OCI-LY1 (cell line): ENCODE results near the gene FBLN2.

Experiments
- H2AFZ ChIP-seq: fragments of 200-600 bp; sonication (generic), shearing (Covaris generic); 2 replicates; pipeline ENCODE4 v1.6.0; 2014; ENCODE audit warnings: antibody characterized with exemption, mild to moderate bottlenecking, low read length
- H3F3A ChIP-seq: fragments of 200-600 bp; sonication (generic), shearing (Covaris generic); 2 replicates; pipeline ENCODE4 v1.6.0; 2014; ENCODE audit warnings: mild to moderate bottlenecking, antibody characterized with exemption, low read length, moderate library complexity; ENCODE audit not compliant: insufficient read depth
- H3K27ac ChIP-seq: fragments of 200-600 bp; sonication (generic); 2 replicates; pipeline ENCODE4 v1.5.1; 2014; ENCODE audit warnings: low read length, mixed run types, mild to moderate bottlenecking, low read depth; ENCODE audit not compliant: poor library complexity, severe bottlenecking
- H3K27me3 ChIP-seq: fragments of 200-600 bp; sonication (generic); 2 replicates; pipeline ENCODE4 v1.6.0; 2014; ENCODE audit warnings: antibody characterized with exemption, mild to moderate bottlenecking, low read length, moderate library complexity; ENCODE audit not compliant: insufficient read depth
- H3K36me3 ChIP-seq: fragments of 200-600 bp; sonication (generic); 2 replicates; pipeline ENCODE4 v1.6.1; 2014; ENCODE audit warnings: mild to moderate bottlenecking, antibody characterized with exemption, low read length, moderate library complexity, mixed read lengths; ENCODE audit not compliant: insufficient read depth
- H3K4me1 ChIP-seq: fragments of 200-600 bp; sonication (generic); 2 replicates; pipeline ENCODE4 v1.5.1; 2014; ENCODE audit warnings: mild to moderate bottlenecking, low read length, moderate library complexity; ENCODE audit not compliant: insufficient read depth, severe bottlenecking
- H3K4me2 ChIP-seq: fragments of 200-600 bp; sonication (generic), shearing (Covaris generic); 2 replicates; pipeline ENCODE4 v1.6.1; 2014; ENCODE audit warnings: low read length
- H3K4me3 ChIP-seq: fragments of 200-600 bp; sonication (generic); 2 replicates; pipeline ENCODE4 v1.5.1; 2014; ENCODE audit warnings: low read length, low read depth, mild to moderate bottlenecking, mixed read lengths; ENCODE audit not compliant: poor library complexity, severe bottlenecking
- H3K79me2 ChIP-seq: fragments of 200-600 bp; shearing (Covaris generic); 2 replicates; pipeline ENCODE4 v1.6.1; 2016; ENCODE audit warnings: mixed run types, low read length, mixed read lengths; ENCODE audit not compliant: insufficient read depth
- H3K9ac ChIP-seq: fragments of 200-600 bp; sonication (generic), shearing (Covaris generic); 2 replicates; pipeline ENCODE4 v1.6.1; 2014; ENCODE audit warnings: mild to moderate bottlenecking, low read length, mixed read lengths
- H3K9me2 ChIP-seq: fragments of 200-600 bp; sonication (generic), shearing (Covaris generic); 2 replicates; pipeline ENCODE4 v1.6.1; 2014; ENCODE audit warnings: low read depth, mild to moderate bottlenecking, low read length, mixed read lengths
- H3K9me3 ChIP-seq: fragments of 200-600 bp; shearing (Covaris generic); 2 replicates; pipeline ENCODE4 v1.6.1; 2014; ENCODE audit warnings: low read length, mixed read lengths
- H4K20me1 ChIP-seq: fragments of 200-600 bp; sonication (generic), shearing (Covaris generic); 2 replicates; pipeline ENCODE4 v1.6.0; 2016; ENCODE audit warnings: mild to moderate bottlenecking, low read length; ENCODE audit not compliant: insufficient read depth
- CTCF ChIP-seq: fragments of 200-600 bp; sonication (generic), shearing (Covaris generic); IDR thresholded peaks from 2 replicates; pipeline ENCODE4 v1.5.1; 2017; ENCODE audit warnings: mild to moderate bottlenecking, antibody characterized with exemption, low read length, moderate library complexity, mixed read lengths
- EZH2 ChIP-seq: fragments of 200-600 bp; sonication (generic), shearing (Covaris generic); IDR thresholded peaks from 2 replicates; pipeline ENCODE4 v1.8.0; 2017; ENCODE audit warnings: borderline replicate concordance, mixed run types, mild to moderate bottlenecking, antibody characterized with exemption, low read length, moderate library complexity, mixed read lengths

FBLN2 gene

GRCh38 chr3:13669457-13669856 is 120.5 kb downstream of the FBLN2 start:
- Histone ChIP-seq H3K9ac (no peak overlapping the region), H3K27me3 (no peaks in the 10 kb centered on the region), H3K4me2 (no peak overlapping the region), H3F3A (no peaks in the 10 kb centered on the region), H3K36me3 (no peaks in the 10 kb centered on the region), H3K4me3 (no peak overlapping the region), H2AFZ (no peak overlapping the region), H3K79me2 (no peaks in the 10 kb centered on the region), H3K9me2 (no peaks in the 10 kb centered on the region), H3K4me1 (no peaks in the 10 kb centered on the region), H4K20me1 (no peaks in the 10 kb centered on the region), H3K9me3 (no peaks in the 10 kb centered on the region), H3K27ac (no peak overlapping the region)
- TF ChIP-seq CTCF (no peak), EZH2 (no peak)

DNA sequence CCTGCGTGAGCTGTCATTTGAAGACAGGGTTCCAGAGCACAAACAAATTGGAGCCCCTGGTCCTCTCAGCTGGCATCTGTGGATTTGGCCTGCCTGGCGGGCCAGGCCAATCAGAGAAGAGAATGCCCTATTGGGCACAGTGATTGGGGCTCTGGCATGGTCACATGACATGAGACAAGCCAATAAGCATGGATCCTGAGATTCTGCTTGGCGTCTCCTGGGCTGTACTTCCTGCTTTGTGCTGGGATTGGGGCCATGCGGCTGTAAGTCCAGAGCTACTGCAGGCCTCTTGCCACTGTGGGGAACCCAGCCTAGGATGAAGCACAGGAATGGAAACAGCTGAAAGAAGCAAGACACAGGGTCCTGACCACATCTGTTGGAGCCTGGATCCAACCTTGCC is 121.4 kb downstream of the FBLN2 start:
- Histone ChIP-seq H3K27me3 (no peaks in the 10 kb centered on the region), H3K4me3 (no peak overlapping the region), H4K20me1 (no peaks in the 10 kb centered on the region), H3K79me2 (no peaks in the 10 kb centered on the region), H3K4me1 (no peaks in the 10 kb centered on the region), H3K4me2 (no peak overlapping the region), H2AFZ (no peak overlapping the region), H3K9me3 (no peaks in the 10 kb centered on the region), H3K9ac (no peak overlapping the region), H3F3A (no peaks in the 10 kb centered on the region), H3K27ac (no peak overlapping the region), H3K9me2 (no peaks in the 10 kb centered on the region), H3K36me3 (no peaks in the 10 kb centered on the region)
- TF ChIP-seq CTCF (no peak), EZH2 (no peak)

GRCh38 chr3:13671482-13672233 is 122.7 kb downstream of the FBLN2 start:
- H3K4me3 ChIP-seq, result no peak overlapping the region
- TF ChIP-seq EZH2 (no peak), CTCF (no peak)

More at GRCh38 chr3:13671482-13672233, 122.7 kb downstream of the FBLN2 start:
- Histone ChIP-seq H3K4me2 (no peak overlapping the region), H3K9me2 (no peaks in the 10 kb centered on the region), H3K27ac (no peak overlapping the region), H3K79me2 (no peaks in the 10 kb centered on the region), H3K9ac (no peak overlapping the region), H4K20me1 (no peaks in the 10 kb centered on the region), H2AFZ (no peak overlapping the region), H3F3A (no peaks in the 10 kb centered on the region), H3K4me1 (no peaks in the 10 kb centered on the region), H3K9me3 (no peaks in the 10 kb centered on the region), H3K27me3 (no peaks in the 10 kb centered on the region), H3K36me3 (no peaks in the 10 kb centered on the region)
